ENCODE data around the gene SAMD8. TPM values are rescaled to one million over a fixed set of nuclear protein-coding genes. Genes with fewer than 3 reads are reported as not detected.

Gene SAMD8
- total RNA-seq, 1 donor from 2014 or later, result 21.9 TPM

DNA sequence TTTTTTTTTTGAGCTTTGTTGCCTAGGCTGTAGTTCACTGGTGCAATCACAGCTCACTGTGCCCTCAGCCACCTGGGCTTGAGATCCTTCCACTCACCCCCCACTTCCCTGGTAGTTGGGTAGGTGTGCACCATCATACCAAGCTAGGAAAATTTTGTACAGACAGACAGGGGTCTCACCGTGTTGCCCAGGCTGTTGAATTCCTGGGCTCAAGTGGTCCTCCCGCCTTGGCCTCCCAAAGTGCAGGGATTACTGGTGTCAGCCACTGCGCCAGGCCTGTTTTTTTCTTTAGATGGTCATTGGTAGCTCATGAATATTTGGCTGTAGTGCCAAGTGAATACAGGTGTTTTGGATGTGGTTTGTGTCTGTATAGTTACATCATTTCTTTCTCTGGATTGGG, 116.8 kb downstream of the SAMD8 start:
- intact Hi-C loops (cut with DNase I), result loop anchor here (2.0 kb wide), 1 partner anchor 117 kb away; the partner anchor contains the start of gene SAMD8
- no peak for ATAC-seq
- DNase-seq (ENCODE audit: missing footprints), result no peak

DNA sequence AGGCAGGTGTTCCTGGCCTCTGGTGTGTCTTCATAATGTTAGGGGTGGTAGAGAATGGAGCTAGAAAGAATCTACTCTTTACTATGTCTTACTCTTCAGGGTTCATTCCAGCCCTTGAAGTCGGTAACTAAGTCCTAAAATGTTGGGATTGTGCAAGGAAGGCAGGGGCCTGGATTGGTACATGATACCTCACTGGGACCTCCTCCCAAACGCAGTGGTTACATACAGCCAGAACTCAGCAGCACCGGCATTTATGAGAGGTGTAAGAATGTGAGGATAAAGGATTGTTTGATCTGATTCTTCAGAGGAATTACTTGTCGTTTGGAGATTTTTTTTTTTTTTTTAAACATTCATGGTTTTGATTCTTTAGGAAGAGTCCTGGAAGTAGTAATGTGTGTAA, 117.4 kb downstream of the SAMD8 start:
- no peak for DNase-seq (ENCODE audit: missing footprints)
- intact Hi-C loops (cut with DNase I), result loop anchor here (2.0 kb wide), 1 partner anchor 118 kb away; the partner anchor contains the start of gene SAMD8
- no peak for ATAC-seq

DNA sequence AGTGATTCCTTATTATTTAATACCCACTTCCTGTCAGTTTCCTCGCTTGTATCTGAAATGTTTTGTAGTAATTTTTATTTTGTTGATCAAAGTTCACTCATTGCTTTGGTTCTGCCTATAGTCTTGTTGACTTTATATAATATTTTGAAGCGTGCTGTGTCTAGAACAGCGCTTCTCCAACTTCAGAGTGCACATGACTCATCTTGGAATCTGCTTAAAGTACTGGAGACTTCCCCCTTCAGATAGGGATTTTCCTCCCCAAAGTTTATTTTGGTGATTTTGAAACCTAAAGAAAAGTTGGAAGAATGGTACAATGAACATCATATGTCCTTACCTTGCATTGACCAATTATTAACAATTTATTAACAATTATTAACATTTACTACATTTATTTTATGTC, 118.5 kb downstream of the SAMD8 start:
- intact Hi-C loops (cut with DNase I), result loop anchor here (2.0 to 10.0 kb wide), 4 partner anchors 119 to 1075 kb away; partner anchors contain the start of genes ADK, AP3M1, KAT6B and SAMD8
- no peak for DNase-seq (ENCODE audit: missing footprints)
- no peak for ATAC-seq

DNA sequence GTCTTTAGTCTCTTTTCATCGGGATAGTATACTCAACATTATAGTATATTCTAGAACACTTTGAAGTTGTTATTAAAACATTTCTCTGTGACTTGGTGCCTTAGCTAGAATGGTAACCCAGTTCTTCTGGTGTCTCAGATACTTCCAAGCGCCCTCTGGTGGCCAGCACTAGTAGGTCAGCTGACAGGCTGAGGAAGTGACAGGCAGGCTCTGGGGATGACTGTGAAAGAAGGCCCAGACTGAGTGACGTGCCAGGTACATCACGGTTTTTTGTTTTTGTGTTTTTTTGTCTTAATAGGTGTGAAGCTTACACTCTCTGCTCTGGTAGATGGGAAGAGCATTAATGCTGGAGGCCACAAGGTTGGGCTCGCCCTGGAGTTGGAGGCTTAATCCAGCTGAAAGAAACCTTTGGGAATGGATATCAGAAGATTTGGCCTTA, 119.2 kb downstream of the SAMD8 start:
- ATAC-seq (no peak), DNase-seq (ENCODE audit: missing footprints) (peak; percentile 95)
- intact Hi-C loops (cut with DNase I), result loop anchor here (10.0 kb wide), 3 partner anchors 196 to 1076 kb away; partner anchors contain the start of genes ADK, AP3M1 and KAT6B

Other genes with a start within 250 kb of the SAMD8 start
- 470 TPM for gene VDAC2, start 99.1 kb downstream of the SAMD8 start, total RNA-seq
- 32.3 TPM for gene COMTD1, start 124.3 kb downstream of the SAMD8 start, total RNA-seq

All from Right ventricle myocardium inferior (tissue), 1 donor.